Measurements from ENCODE around the gene KLHL40.

- TF ChIP-seq CTCF (conservative IDR thresholded peaks at IDR 0.05 in 1 of 2, IDR thresholded peaks at IDR 0.05 in 1 of 2; ENCODE audit: extremely low read depth in 1 of 2, insufficient read depth in 1 of 2, low read depth in 1 of 2, low read length in 2 of 2) (no peak), EZH2 (IDR thresholded peaks at IDR 0.05; ENCODE audit: borderline replicate concordance, low read length) (no peak)
Measured at GRCh38 chr3:42640771-42641370, 44.5 kb upstream of the KLHL40 start.
